Ovary (tissue), 3 donors: ENCODE results near the gene INPP5A.

ENCODE experiments used
- EP300 ChIP-seq: sonication (generic); formaldehyde crosslinking; IDR thresholded peaks from one replicate; pipeline ENCODE4 v1.6.1; 2017; ENCODE audit warnings: antibody characterized with exemption
- POLR2A ChIP-seq: fragments of 450-650 bp; IDR thresholded peaks from one replicate; pipeline ENCODE4 v1.6.1; 2017; ENCODE audit warnings: antibody characterized with exemption, mild to moderate bottlenecking, moderate library complexity
- TF ChIP-seq, protein P1 (sequence below), 3 donors: fragments of 450-650 bp in 2 of 3; fragments of 200-600 bp in 1 of 3; IDR thresholded peaks; one replicate each; pipeline versions ENCODE4 v1.5.1 to v1.8.0; 2016 to 2022; ENCODE audit warnings: antibody characterized with exemption in 3 of 3, mild to moderate bottlenecking in 1 of 3
- donor health status: DM: no; HTN: no; CAD: no.

DNA sequence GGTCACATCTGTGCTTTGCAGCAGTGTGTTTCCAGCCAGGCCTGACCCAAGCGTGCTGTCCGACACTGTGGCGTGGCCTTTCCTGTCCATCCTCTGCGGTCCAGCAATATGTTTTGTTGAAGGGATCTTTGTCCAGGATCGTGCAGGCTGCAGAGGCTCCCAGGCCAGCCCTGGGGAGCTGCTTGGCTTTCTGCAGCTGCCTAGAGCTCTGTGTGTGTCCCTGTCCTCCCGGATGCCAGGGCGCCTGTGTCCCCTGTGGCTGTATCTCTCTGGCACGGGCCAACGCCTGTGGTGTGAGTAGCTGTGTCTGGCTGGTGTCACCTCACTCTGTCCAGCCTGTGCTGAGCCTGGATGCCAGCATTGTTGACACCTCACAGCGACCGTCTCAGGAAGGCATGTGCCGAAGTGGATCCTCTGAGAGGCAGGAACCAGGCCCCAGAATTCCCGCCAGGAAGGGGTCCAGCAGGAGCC is 94.5 kb downstream of the INPP5A start:
- TF ChIP-seq, protein P1, sequence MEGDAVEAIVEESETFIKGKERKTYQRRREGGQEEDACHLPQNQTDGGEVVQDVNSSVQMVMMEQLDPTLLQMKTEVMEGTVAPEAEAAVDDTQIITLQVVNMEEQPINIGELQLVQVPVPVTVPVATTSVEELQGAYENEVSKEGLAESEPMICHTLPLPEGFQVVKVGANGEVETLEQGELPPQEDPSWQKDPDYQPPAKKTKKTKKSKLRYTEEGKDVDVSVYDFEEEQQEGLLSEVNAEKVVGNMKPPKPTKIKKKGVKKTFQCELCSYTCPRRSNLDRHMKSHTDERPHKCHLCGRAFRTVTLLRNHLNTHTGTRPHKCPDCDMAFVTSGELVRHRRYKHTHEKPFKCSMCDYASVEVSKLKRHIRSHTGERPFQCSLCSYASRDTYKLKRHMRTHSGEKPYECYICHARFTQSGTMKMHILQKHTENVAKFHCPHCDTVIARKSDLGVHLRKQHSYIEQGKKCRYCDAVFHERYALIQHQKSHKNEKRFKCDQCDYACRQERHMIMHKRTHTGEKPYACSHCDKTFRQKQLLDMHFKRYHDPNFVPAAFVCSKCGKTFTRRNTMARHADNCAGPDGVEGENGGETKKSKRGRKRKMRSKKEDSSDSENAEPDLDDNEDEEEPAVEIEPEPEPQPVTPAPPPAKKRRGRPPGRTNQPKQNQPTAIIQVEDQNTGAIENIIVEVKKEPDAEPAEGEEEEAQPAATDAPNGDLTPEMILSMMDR (IDR thresholded peaks at IDR 0.05), result no peak
- TF ChIP-seq POLR2A (no peak), EP300 (no peak)
